Measurements from ENCODE around the gene ITPR1. TPM values are rescaled to one million over a fixed set of nuclear protein-coding genes. Genes with fewer than 3 reads are reported as not detected.

The ITPR1 gene
- total and polyA plus RNA-seq, 2 donors, result 57.3 to 240 TPM

- Histone ChIP-seq H3K4me3 (ENCODE audit: low read depth, low read length) (no peak overlapping the region), H3K36me3 (ENCODE audit: insufficient read depth) (no peaks in the 10 kb centered on the region), H3K4me1 (ENCODE audit: insufficient read depth) (no peaks in the 10 kb centered on the region), H3K27ac (ENCODE audit: low read depth) (no peak overlapping the region)
- no peak for DNase-seq (ENCODE audit: extremely low spot score)
- WGBS, result 96% methylated on average over 7 of the region's 7 CpGs
These were observed 323.2 kb downstream of the ITPR1 start for GRCh38 chr3:4816306-4816705.

DNA sequence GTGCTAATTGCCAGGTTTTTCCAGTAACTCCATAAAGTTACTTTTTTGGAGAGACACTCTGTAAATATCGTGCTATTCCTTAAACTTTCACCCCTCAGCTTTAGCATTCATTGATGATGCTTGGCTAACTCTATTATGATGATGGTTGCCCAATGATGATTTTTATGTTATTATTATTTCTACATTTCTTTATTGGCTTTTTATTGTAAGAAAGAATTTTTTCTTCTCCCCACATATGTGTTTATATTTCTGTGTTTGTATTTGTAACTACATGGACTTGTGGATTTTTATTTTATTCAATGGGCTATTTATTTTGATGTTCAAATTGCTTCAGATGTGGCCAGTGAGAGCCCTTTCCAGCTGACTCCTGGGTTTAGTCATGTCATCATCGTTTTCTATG is 323.6 kb downstream of the ITPR1 start:
- no peaks in the 10 kb centered on the region for H3K36me3 ChIP-seq (ENCODE audit: insufficient read depth)
- no peak overlapping the region for H3K4me3 ChIP-seq (ENCODE audit: low read depth, low read length)
- no peak overlapping the region for H3K27ac ChIP-seq (ENCODE audit: low read depth)
- 59% methylated on average over 2 of the region's 2 CpGs for WGBS
- DNase-seq (ENCODE audit: extremely low spot score), result no peak
- no peaks in the 10 kb centered on the region for H3K4me1 ChIP-seq (ENCODE audit: insufficient read depth)

- no peak for DNase-seq (ENCODE audit: extremely low spot score)
- over 99% methylated on average over 2 of the region's 2 CpGs for WGBS
- H3K27ac ChIP-seq (ENCODE audit: low read depth), result no peak overlapping the region
- no peaks in the 10 kb centered on the region for H3K4me1 ChIP-seq (ENCODE audit: insufficient read depth)
- H3K4me3 ChIP-seq (ENCODE audit: low read depth, low read length), result no peak overlapping the region
- H3K36me3 ChIP-seq (ENCODE audit: insufficient read depth), result no peaks in the 10 kb centered on the region
These were observed 324.0 kb downstream of the ITPR1 start for GRCh38 chr3:4817128-4817527.

GRCh38 chr3:4818164-4818563 is 325.0 kb downstream of the ITPR1 start:
- 96% methylated on average over 13 of the region's 13 CpGs for WGBS
- Histone ChIP-seq H3K4me1 (ENCODE audit: insufficient read depth) (no peaks in the 10 kb centered on the region), H3K36me3 (ENCODE audit: insufficient read depth) (no peaks in the 10 kb centered on the region), H3K27ac (ENCODE audit: low read depth) (no peak overlapping the region), H3K4me3 (ENCODE audit: low read depth, low read length) (no peak overlapping the region)
- DNase-seq (ENCODE audit: extremely low spot score), result no peak

DNA sequence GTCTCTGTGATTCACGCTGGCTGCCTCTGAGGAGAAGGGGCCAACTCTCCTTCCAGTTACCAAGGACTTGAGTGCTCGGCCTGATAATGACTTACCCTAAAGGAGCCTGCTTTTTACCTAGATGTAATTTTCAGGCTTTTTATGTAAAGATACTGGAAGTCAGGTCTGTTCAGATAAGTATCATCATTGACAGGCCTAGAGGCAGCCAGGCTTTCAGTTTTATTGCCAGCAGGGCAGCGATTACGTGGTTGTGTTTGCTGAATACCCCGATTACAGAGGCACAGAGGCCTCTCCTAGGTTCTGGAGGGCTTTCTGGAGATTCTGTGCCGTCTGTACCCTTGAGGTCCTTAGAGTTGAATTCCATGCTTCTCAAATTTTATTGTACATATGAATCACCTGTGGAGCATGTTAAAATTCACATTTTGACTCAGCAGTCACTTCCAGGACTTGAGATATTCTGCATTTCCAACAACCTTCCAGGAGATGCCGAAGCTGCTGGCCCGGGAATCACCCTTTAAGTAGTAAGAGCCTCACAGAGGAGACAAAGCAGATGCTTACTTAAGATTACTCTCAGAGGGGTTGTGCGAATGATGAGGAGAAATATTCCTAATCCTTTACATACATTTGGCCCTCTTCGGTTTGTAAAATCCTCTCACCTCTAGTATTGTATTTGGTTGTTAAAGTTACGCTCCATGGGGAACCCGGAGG is 326.0 kb downstream of the ITPR1 start:
- Histone ChIP-seq H3K4me3 (ENCODE audit: low read depth, low read length) (no peak overlapping the region), H3K36me3 (ENCODE audit: insufficient read depth) (no peaks in the 10 kb centered on the region), H3K27ac (ENCODE audit: low read depth) (no peak overlapping the region), H3K4me1 (ENCODE audit: insufficient read depth) (no peaks in the 10 kb centered on the region)
- DNase-seq (ENCODE audit: extremely low spot score), result no peak
- WGBS, result 85% methylated on average over 12 of the region's 12 CpGs

GRCh38 chr3:4819746-4820145 is 326.6 kb downstream of the ITPR1 start:
- no peak for DNase-seq (ENCODE audit: extremely low spot score)
- Histone ChIP-seq H3K27ac (ENCODE audit: low read depth) (no peak overlapping the region), H3K36me3 (ENCODE audit: insufficient read depth) (no peaks in the 10 kb centered on the region), H3K4me3 (ENCODE audit: low read depth, low read length) (no peak overlapping the region), H3K4me1 (ENCODE audit: insufficient read depth) (no peaks in the 10 kb centered on the region)
- WGBS, result 57% methylated on average over 3 of the region's 3 CpGs

DNA sequence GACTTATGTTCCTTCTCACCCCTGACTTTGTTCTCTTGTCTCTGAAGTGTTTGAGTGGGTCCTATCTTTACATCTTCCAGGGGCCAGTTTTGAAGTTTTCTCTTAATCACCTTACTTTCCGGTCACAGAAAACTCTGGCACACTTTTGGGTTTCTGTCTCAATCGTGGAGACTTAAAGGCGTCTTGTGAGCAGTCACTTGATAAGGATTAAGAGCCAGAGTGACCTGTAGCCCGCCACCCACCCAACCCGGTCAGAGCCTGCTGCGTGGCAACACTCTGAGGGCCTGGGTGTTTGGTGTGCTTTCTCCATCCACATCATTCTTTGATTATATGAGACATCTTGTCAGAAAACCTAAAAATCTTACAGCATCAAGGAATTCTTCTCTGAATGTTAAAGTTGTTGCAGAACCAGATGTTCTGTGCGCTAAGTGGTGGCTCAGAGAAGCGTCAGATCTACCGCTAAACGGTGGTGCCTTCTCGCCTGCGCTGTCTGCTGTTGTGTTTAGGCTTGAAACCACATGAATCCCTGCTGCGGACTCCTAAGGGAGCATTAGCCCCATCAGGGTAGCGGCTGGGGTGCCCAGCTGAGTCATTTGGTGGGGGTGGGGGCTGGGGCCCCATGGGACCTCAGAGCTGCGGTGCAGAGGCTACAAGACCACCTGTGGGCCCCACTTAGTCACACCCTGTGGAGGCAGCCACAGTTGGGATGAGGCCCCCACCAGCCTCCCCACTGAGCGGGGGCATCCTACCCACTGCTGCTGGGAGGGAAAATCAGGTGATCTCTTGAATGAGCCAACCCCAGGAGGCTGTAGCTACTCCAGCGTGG is 327.4 kb downstream of the ITPR1 start:
- WGBS, result 94% methylated on average over 17 of the region's 17 CpGs
- H3K4me3 ChIP-seq (ENCODE audit: low read depth, low read length), result no peak overlapping the region
- no peaks in the 10 kb centered on the region for H3K36me3 ChIP-seq (ENCODE audit: insufficient read depth)
- H3K4me1 ChIP-seq (ENCODE audit: insufficient read depth), result no peaks in the 10 kb centered on the region
- H3K27ac ChIP-seq (ENCODE audit: low read depth), result no peak overlapping the region
- DNase-seq (ENCODE audit: extremely low spot score), result no peak

GRCh38 chr3:4821338-4821737 is 328.2 kb downstream of the ITPR1 start:
- DNase-seq (ENCODE audit: extremely low spot score), result no peak
- H3K4me3 ChIP-seq (ENCODE audit: low read depth, low read length), result no peak overlapping the region
- 92% methylated on average over 2 of the region's 2 CpGs for WGBS
- no peaks in the 10 kb centered on the region for H3K36me3 ChIP-seq (ENCODE audit: insufficient read depth)
- no peaks in the 10 kb centered on the region for H3K4me1 ChIP-seq (ENCODE audit: insufficient read depth)
- H3K27ac ChIP-seq (ENCODE audit: low read depth), result no peak overlapping the region

- no peak overlapping the region for H3K4me3 ChIP-seq (ENCODE audit: low read depth, low read length)
- H3K4me1 ChIP-seq (ENCODE audit: insufficient read depth), result no peaks in the 10 kb centered on the region
- no peaks in the 10 kb centered on the region for H3K36me3 ChIP-seq (ENCODE audit: insufficient read depth)
- no peak for DNase-seq (ENCODE audit: extremely low spot score)
- 90% methylated on average over 11 of the region's 11 CpGs for WGBS
- no peak overlapping the region for H3K27ac ChIP-seq (ENCODE audit: low read depth)
These were observed 328.8 kb downstream of the ITPR1 start for GRCh38 chr3:4821975-4822374.

DNA sequence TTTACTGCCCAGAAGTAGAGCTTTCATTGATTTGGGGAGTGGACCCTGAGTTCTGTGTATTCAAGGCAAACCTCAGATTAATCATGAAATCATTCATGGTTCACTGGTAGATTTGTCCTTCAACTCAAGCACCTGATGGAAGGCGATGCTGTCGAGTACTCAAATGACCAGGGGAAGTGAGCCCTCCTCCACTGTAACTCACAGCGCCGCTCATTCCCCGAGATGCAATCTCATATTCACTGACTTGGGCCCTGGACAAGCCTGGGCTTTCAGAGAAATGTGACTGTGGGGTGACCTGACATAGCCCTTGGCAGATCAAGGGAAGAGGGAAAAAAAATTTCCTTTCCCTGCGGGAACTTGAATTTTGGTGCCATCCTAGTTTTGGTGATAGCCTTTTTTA is 329.4 kb downstream of the ITPR1 start:
- H3K36me3 ChIP-seq (ENCODE audit: insufficient read depth), result no peaks in the 10 kb centered on the region
- 89% methylated on average over 6 of the region's 6 CpGs for WGBS
- H3K4me3 ChIP-seq (ENCODE audit: low read depth, low read length), result no peak overlapping the region
- no peak for DNase-seq (ENCODE audit: extremely low spot score)
- H3K4me1 ChIP-seq (ENCODE audit: insufficient read depth), result peaks cover under 1% of the 10 kb centered on the region
- H3K27ac ChIP-seq (ENCODE audit: low read depth), result no peak overlapping the region

DNA sequence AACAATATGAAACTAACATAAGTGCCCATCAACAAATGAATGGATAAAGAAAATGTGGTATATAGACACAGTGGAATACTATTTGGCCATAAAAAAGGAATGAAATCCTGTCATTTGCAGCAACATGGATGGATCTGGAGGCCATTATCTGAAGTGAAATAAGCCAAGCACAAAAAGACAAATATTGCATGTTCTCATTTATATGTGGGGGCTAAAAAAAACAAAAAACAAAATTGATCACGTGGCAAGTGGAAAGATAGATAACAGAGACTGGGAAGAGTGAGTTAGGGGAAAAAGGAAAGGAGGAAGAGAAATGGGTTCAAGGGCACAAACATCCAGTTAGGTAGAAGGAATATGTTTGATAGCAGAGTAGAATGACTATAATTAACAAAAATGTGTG is 330.2 kb downstream of the ITPR1 start:
- no peak overlapping the region for H3K4me3 ChIP-seq (ENCODE audit: low read depth, low read length)
- H3K27ac ChIP-seq (ENCODE audit: low read depth), result no peak overlapping the region
- 93% methylated on average over 1 of the region's 1 CpG for WGBS
- no peak for DNase-seq (ENCODE audit: extremely low spot score)
- no peaks in the 10 kb centered on the region for H3K36me3 ChIP-seq (ENCODE audit: insufficient read depth)
- peaks cover 1% of the 10 kb centered on the region for H3K4me1 ChIP-seq (ENCODE audit: insufficient read depth)

- no peak for DNase-seq (ENCODE audit: extremely low spot score)
- no peak overlapping the region for H3K4me3 ChIP-seq (ENCODE audit: low read depth, low read length)
- H3K4me1 ChIP-seq (ENCODE audit: insufficient read depth), result peaks cover 1% of the 10 kb centered on the region
- 88% methylated on average over 26 of the region's 26 CpGs for WGBS
- no peak overlapping the region for H3K27ac ChIP-seq (ENCODE audit: low read depth)
- no peaks in the 10 kb centered on the region for H3K36me3 ChIP-seq (ENCODE audit: insufficient read depth)
These were observed 331.1 kb downstream of the ITPR1 start for GRCh38 chr3:4823986-4824925.

DNA sequence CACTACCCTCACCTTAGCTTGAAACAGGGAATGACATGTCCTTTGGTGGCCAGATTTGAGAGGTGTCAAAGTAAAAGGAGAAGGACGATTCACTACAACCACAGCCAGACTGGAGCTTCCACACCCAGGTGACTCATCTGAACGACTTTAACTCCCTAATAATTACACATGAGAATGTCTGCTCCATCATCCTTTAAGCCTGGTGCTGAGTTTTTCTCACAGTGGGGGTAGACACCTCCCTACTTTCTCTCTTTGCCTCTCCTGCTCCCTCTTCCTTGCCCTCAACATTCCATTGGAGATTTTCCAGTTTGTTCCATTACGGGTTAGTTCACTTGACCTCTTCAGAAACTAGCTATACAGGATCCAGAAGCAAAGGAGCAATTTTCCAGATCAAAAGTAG is 331.8 kb downstream of the ITPR1 start:
- 25% methylated on average over 3 of the region's 3 CpGs for WGBS
- H3K4me1 ChIP-seq (ENCODE audit: insufficient read depth), result peaks cover 1% of the 10 kb centered on the region
- no peak overlapping the region for H3K27ac ChIP-seq (ENCODE audit: low read depth)
- H3K4me3 ChIP-seq (ENCODE audit: low read depth, low read length), result no peak overlapping the region
- DNase-seq (ENCODE audit: extremely low spot score), result no peak
- no peaks in the 10 kb centered on the region for H3K36me3 ChIP-seq (ENCODE audit: insufficient read depth)
